ENCODE measurements around the gene TMEM222.
A peak's percentile ranks its signal among the peaks of the same experiment; 100 is the strongest.

Gene TMEM222

GRCh38 chr1:27343639-27344025, 21.7 kb downstream of the TMEM222 start:
- Histone ChIP-seq H3K27me3 (ENCODE audit: insufficient read depth, low read length) (no peaks in the 10 kb centered on the region), H3K36me3 (ENCODE audit: insufficient read depth, low read length) (no peaks in the 10 kb centered on the region; the same call in 1 of the 2 replicates), H3K27ac (ENCODE audit: low read depth, low read length) (no peak overlapping the region), H3K4me3 (ENCODE audit: low read length) (no peak overlapping the region), H3K9me3 (ENCODE audit: insufficient read depth, low read depth, low read length) (no peaks in the 10 kb centered on the region), H3K9ac (ENCODE audit: low read depth, low read length) (no peak overlapping the region), H3K4me1 (ENCODE audit: insufficient read depth, low read length) (peaks cover 26% of the 10 kb centered on the region)
- WGBS: 92% methylated on average over 5 of the region's 5 CpGs

- Histone ChIP-seq H3K4me3 (ENCODE audit: low read length) (no peak overlapping the region), H3K27me3 (ENCODE audit: insufficient read depth, low read length) (peaks cover 4% of the 10 kb centered on the region), H3K9me3 (ENCODE audit: insufficient read depth, low read depth, low read length) (no peaks in the 10 kb centered on the region), H3K9ac (ENCODE audit: low read depth, low read length) (no peak overlapping the region), H3K4me1 (ENCODE audit: insufficient read depth, low read length) (peaks cover 22% of the 10 kb centered on the region), H3K36me3 (ENCODE audit: insufficient read depth, low read length) (no peaks in the 10 kb centered on the region; the same call in 1 of the 2 replicates), H3K27ac (ENCODE audit: low read depth, low read length) (no peak overlapping the region)
- 95% methylated on average over 12 of the region's 12 CpGs for WGBS
These were observed 23.3 kb downstream of the TMEM222 start for GRCh38 chr1:27345272-27345671.

DNA sequence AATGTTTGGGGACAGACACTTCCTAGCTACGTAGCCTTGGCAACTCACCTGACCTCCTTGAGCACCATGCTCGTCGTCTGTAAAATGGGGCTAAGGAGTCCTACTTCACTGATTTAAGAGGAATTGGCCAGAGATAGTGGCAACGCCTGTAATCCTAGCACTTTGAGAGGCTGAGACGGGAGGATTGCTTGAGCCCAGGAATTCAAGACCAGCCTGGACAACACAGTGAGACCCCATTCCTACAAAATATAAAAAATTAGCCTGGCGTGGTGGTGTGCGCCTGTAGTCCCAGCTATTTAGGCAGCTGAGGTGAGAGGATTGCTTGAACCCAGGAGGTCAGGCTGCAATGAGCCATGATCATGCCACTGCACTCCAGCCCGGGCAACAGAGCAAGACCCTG, 24.4 kb downstream of the TMEM222 start:
- peaks cover 22% of the 10 kb centered on the region for H3K4me1 ChIP-seq (ENCODE audit: insufficient read depth, low read length)
- H3K36me3 ChIP-seq (ENCODE audit: insufficient read depth, low read length): no peaks in the 10 kb centered on the region; the same call in 1 of the 2 replicates
- peaks cover 9% of the 10 kb centered on the region for H3K27me3 ChIP-seq (ENCODE audit: insufficient read depth, low read length)
- H3K9ac ChIP-seq (ENCODE audit: low read depth, low read length): no peak overlapping the region
- H3K4me3 ChIP-seq (ENCODE audit: low read length): no peak overlapping the region
- 97% methylated on average over 7 of the region's 8 CpGs for WGBS
- no peak overlapping the region for H3K27ac ChIP-seq (ENCODE audit: low read depth, low read length)
- H3K9me3 ChIP-seq (ENCODE audit: insufficient read depth, low read depth, low read length): no peaks in the 10 kb centered on the region

GRCh38 chr1:27346991-27347624, 25.1 kb downstream of the TMEM222 start:
- Histone ChIP-seq H3K9me3 (ENCODE audit: insufficient read depth, low read depth, low read length) (no peaks in the 10 kb centered on the region), H3K27ac (ENCODE audit: low read depth, low read length) (no peak overlapping the region), H3K9ac (ENCODE audit: low read depth, low read length) (no peak overlapping the region), H3K36me3 (ENCODE audit: insufficient read depth, low read length) (no peaks in the 10 kb centered on the region; the same call in 1 of the 2 replicates), H3K27me3 (ENCODE audit: insufficient read depth, low read length) (peaks cover 9% of the 10 kb centered on the region), H3K4me1 (ENCODE audit: insufficient read depth, low read length) (peaks cover 16% of the 10 kb centered on the region), H3K4me3 (ENCODE audit: low read length) (no peak overlapping the region)
- WGBS: 85% methylated on average over 13 of the region's 14 CpGs

DNA sequence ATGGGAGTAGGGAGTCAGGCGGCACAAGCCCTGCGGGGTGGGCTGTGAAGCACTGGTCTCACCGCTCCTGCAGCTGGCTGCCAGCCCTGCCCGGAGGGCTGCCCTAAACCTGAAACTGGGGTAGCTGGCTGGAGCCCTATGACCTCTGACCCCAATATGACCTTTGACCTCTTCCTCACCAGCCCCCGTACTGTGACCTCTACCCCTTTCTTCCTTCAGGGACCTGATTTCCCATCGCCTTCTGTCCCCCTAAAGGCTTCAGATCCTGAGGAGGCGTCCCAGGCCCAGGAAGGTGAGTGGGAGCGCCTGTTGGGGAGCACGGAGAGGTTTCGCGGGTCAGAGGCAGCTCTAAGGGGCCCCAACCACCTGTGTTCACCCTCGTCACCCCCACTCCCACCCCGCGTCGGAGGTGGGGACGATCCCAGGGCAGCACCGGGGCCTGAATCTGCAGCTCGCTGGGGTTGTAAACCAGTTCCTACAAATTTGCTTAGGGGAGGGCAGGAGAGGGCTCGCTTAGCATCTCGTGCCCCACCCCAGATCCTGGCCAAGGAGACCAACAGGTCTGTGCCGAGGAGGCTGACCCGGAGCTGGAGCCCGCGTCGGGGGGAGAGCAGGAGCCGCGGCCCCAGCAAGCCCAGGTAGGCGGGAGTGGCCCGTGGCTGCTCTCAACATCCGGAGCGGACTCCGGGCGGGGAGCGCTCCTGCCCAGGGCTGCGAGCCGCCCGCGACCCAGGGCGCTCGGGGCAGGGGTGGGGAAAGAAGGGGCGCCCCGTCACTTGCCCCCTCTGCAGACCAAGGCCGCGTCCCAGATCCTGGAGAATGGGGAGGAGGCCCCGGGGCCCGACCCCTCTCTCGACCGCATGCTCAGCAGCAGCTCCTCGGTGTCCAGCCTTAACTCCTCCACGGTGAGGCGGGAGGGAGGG, 27.2 kb downstream of the TMEM222 start:
- peak overlapping the region; percentile 41; the same call in 1 of the 2 replicates for H3K27ac ChIP-seq (ENCODE audit: low read depth, low read length)
- peak overlapping the region; percentile 44 for H3K9ac ChIP-seq (ENCODE audit: low read depth, low read length)

GRCh38 chr1:27349784-27350662, 28.1 kb downstream of the TMEM222 start:
- H3K9ac ChIP-seq (ENCODE audit: low read depth, low read length): peak overlapping the region; percentile 44
- WGBS: 11% methylated on average over 84 of the region's 84 CpGs

More for the DNA sequence above, 27.2 kb downstream of the TMEM222 start:
- H3K9me3 ChIP-seq (ENCODE audit: insufficient read depth, low read depth, low read length): no peaks in the 10 kb centered on the region
- WGBS: 14% methylated on average over 51 of the region's 51 CpGs
- peak overlapping the region; percentile 65 for H3K4me3 ChIP-seq (ENCODE audit: low read length)
- H3K4me1 ChIP-seq (ENCODE audit: insufficient read depth, low read length): no peaks in the 10 kb centered on the region
- peaks cover 9% of the 10 kb centered on the region for H3K27me3 ChIP-seq (ENCODE audit: insufficient read depth, low read length)
- no peaks in the 10 kb centered on the region; the same call in 1 of the 2 replicates for H3K36me3 ChIP-seq (ENCODE audit: insufficient read depth, low read length)

DNA sequence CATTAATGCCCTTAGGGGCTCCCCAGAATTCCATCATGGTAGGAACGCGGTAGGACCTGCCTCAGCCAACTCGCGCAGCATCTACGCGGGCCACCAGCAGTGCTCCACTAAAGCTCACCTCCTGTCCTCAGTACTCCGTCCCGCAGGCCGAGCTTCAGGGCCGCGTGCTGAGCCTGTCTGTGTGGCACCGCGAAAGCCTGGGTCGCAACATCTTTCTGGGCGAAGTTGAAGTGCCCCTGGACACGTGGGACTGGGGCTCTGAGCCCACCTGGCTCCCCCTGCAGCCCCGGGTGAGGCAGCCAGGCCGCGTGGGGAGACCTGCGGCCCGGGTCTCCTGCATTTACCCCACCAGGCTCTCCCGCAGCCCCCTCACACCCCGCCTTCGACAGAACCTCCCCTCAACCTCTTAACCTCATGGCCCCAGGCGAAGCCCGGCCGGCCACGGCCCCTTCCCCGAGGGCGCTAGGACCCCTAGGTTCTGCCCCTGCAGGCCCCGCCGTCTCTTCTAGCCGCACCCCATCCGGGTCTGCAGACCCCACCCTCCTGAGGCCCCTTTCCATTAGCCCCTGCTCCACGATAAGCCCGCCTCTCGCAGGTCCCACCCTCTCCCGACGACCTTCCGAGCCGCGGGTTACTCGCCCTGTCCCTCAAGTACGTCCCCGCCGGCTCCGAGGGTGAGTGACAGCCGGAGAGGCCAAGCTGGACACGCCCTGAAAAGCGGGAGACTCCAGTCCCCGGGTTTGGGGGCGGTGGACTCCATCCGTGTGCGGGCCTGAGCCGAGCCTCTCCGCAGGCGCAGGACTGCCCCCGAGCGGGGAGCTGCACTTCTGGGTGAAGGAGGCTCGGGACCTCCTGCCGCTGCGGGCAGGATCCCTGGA, 28.9 kb downstream of the TMEM222 start:
- no peaks in the 10 kb centered on the region for H3K9me3 ChIP-seq (ENCODE audit: insufficient read depth, low read depth, low read length)
- 8% methylated on average over 62 of the region's 62 CpGs for WGBS
- peak overlapping the region; percentile 14; the same call in 1 of the 2 replicates for H3K27ac ChIP-seq (ENCODE audit: low read depth, low read length)
- H3K9ac ChIP-seq (ENCODE audit: low read depth, low read length): peak overlapping the region; percentile 56
- H3K27me3 ChIP-seq (ENCODE audit: insufficient read depth, low read length): peaks cover 9% of the 10 kb centered on the region
- H3K4me3 ChIP-seq (ENCODE audit: low read length): peak overlapping the region; percentile 65
- H3K36me3 ChIP-seq (ENCODE audit: insufficient read depth, low read length): no peaks in the 10 kb centered on the region; the same call in 1 of the 2 replicates
- H3K4me1 ChIP-seq (ENCODE audit: insufficient read depth, low read length): no peaks in the 10 kb centered on the region

More at GRCh38 chr1:27349784-27350662, 28.1 kb downstream of the TMEM222 start:
- peak overlapping the region; percentile 65 for H3K4me3 ChIP-seq (ENCODE audit: low read length)
- H3K36me3 ChIP-seq (ENCODE audit: insufficient read depth, low read length): no peaks in the 10 kb centered on the region; the same call in 1 of the 2 replicates
- H3K27ac ChIP-seq (ENCODE audit: low read depth, low read length): no peak overlapping the region
- H3K4me1 ChIP-seq (ENCODE audit: insufficient read depth, low read length): no peaks in the 10 kb centered on the region
- peaks cover 9% of the 10 kb centered on the region for H3K27me3 ChIP-seq (ENCODE audit: insufficient read depth, low read length)
- H3K9me3 ChIP-seq (ENCODE audit: insufficient read depth, low read depth, low read length): no peaks in the 10 kb centered on the region

- Histone ChIP-seq H3K4me1 (ENCODE audit: insufficient read depth, low read length) (no peaks in the 10 kb centered on the region), H3K4me3 (ENCODE audit: low read length) (peak overlapping the region; percentile 65), H3K9ac (ENCODE audit: low read depth, low read length) (peak overlapping the region; percentile 56), H3K27me3 (ENCODE audit: insufficient read depth, low read length) (peaks cover 9% of the 10 kb centered on the region), H3K36me3 (ENCODE audit: insufficient read depth, low read length) (no peaks in the 10 kb centered on the region; the same call in 1 of the 2 replicates), H3K27ac (ENCODE audit: low read depth, low read length) (peak overlapping the region; percentile 14; the same call in 1 of the 2 replicates), H3K9me3 (ENCODE audit: insufficient read depth, low read depth, low read length) (no peaks in the 10 kb centered on the region)
- WGBS: 26% methylated on average over 7 of the region's 8 CpGs
These were observed 29.7 kb downstream of the TMEM222 start for GRCh38 chr1:27351541-27352107.

- 95% methylated on average over 13 of the region's 13 CpGs for WGBS
- Histone ChIP-seq H3K9me3 (ENCODE audit: insufficient read depth, low read depth, low read length) (no peaks in the 10 kb centered on the region), H3K36me3 (ENCODE audit: insufficient read depth, low read length) (no peaks in the 10 kb centered on the region; the same call in 1 of the 2 replicates), H3K9ac (ENCODE audit: low read depth, low read length) (no peak overlapping the region), H3K27me3 (ENCODE audit: insufficient read depth, low read length) (peaks cover 15% of the 10 kb centered on the region), H3K4me1 (ENCODE audit: insufficient read depth, low read length) (no peaks in the 10 kb centered on the region), H3K27ac (ENCODE audit: low read depth, low read length) (no peak overlapping the region), H3K4me3 (ENCODE audit: low read length) (no peak overlapping the region)
These were observed 31.2 kb downstream of the TMEM222 start for GRCh38 chr1:27353166-27353565.

Measured in HUES64 (cell line).